A549 (cell line): ENCODE results near the gene LEKR1. TPM values are rescaled to one million over a fixed set of nuclear protein-coding genes. Genes with fewer than 3 reads are reported as not detected.

Experiments used
- ATAC-seq, 2 experiments: fragments of 200-7000 bp in 1 of 2; fragments of >200 bp in 1 of 2; cut with Nextera tagmentation in 1 of 2; cut with Tn5 transposase in 1 of 2; 3 replicates each; pipeline versions ENCODE4 v1.8.0 to v1.9.1; 2018 to 2020; ENCODE audit warnings: mild to moderate bottlenecking in 1 of 2, moderate library complexity in 1 of 2
- CTCF ChIA-PET: fragments of 300-600 bp; sonication (Branson Sonifier 250); formaldehyde crosslinking; extraction: SDS; loops from one replicate; lab custom pipeline; 2021; ENCODE audit warnings: antibody characterized with exemption, inconsistent platforms; lab: Yijun Ruan, JAX
- POLR2A ChIA-PET: fragments of 350-600 bp; formaldehyde crosslinking; extraction: SDS; loops from one replicate; lab custom pipeline; 2021; ENCODE audit warnings: antibody characterized with exemption, inconsistent platforms; lab: Yijun Ruan, JAX
- DNase-seq, 2 experiments: peaks; one replicate each; pipeline versions ENCODE4 v3.0.0 to v3.0.0-alpha.2; 2011 to 2016; ENCODE audit warnings: low read depth in 1 of 2, low spot score in 1 of 2
- FAIRE-seq: peaks from 2 replicates; lab custom pipeline; 2011; peaks lifted over from hg19 to GRCh38; lab: Jason Lieb, UNC
- H3K27ac ChIP-seq, 2 experiments: fragments of >200 bp; sonication (Bioruptor Twin); formaldehyde crosslinking; 3 replicates each; pipeline ENCODE4 v1.5.1; 2016 to 2017
- H3K4me1 ChIP-seq: fragments of >200 bp; sonication (Bioruptor Twin); formaldehyde crosslinking; 3 replicates; pipeline ENCODE4 v1.6.1; 2016
- H3K4me2 ChIP-seq: fragments of >200 bp; sonication (Bioruptor Twin); formaldehyde crosslinking; 3 replicates; pipeline ENCODE4 v1.6.1; 2016
- H3K4me3 ChIP-seq: fragments of >200 bp; sonication (Bioruptor Twin); formaldehyde crosslinking; 3 replicates; pipeline ENCODE4 v1.5.1; 2016
- H3K9me3 ChIP-seq: fragments of >200 bp; sonication (Bioruptor Twin); formaldehyde crosslinking; 3 replicates; pipeline ENCODE4 v1.6.1; 2016
- ATOH8 ChIP-seq: fragments of 250-450 bp; sonication (Bioruptor Pico); IDR thresholded peaks from 2 replicates; pipeline ENCODE4 v1.5.0; 2020; ENCODE audit warnings: low read depth, mild to moderate bottlenecking, moderate library complexity
- CBX2 ChIP-seq: fragments of 200-600 bp; sonication (generic); IDR thresholded peaks from 2 replicates; pipeline ENCODE4 v1.6.1; 2016; ENCODE audit warnings: low read depth, mild to moderate bottlenecking, borderline replicate concordance
- CBX8 ChIP-seq: fragments of 200-600 bp; sonication (generic); IDR thresholded peaks from 2 replicates; pipeline ENCODE4 v1.6.1; 2016
- CHD2 ChIP-seq: fragments of 150-350 bp; IDR thresholded peaks from 2 replicates; pipeline ENCODE4 v1.6.1; 2014; ENCODE audit warnings: low read length; ENCODE audit not compliant: partially characterized antibody
- CHD4 ChIP-seq: fragments of 200-600 bp; sonication (generic); IDR thresholded peaks from 2 replicates; pipeline ENCODE4 v1.6.1; 2016; ENCODE audit warnings: antibody characterized with exemption, mild to moderate bottlenecking, borderline replicate concordance
- EHF ChIP-seq: fragments of 250-450 bp; sonication (Bioruptor Pico); IDR thresholded peaks from 2 replicates; pipeline ENCODE4 v1.5.0; 2020; ENCODE audit warnings: mild to moderate bottlenecking
- EHMT2 ChIP-seq: fragments of 200-600 bp; sonication (generic); IDR thresholded peaks from 2 replicates; pipeline ENCODE4 v1.6.1; 2016; ENCODE audit warnings: antibody characterized with exemption, low read depth, mild to moderate bottlenecking, moderate library complexity
- ESRRA ChIP-seq: fragments of 150-350 bp; IDR thresholded peaks from 2 replicates; pipeline ENCODE4 v1.6.1; 2014; ENCODE audit warnings: mild to moderate bottlenecking, low read length, borderline replicate concordance
- FOXS1 ChIP-seq: fragments of 250-450 bp; sonication (Bioruptor Pico); IDR thresholded peaks from 2 replicates; pipeline ENCODE4 v1.5.0; 2020; ENCODE audit warnings: mild to moderate bottlenecking, moderate library complexity
- GATA3 ChIP-seq: IDR thresholded peaks from 2 replicates; pipeline ENCODE4 v1.6.1; 2012; ENCODE audit warnings: borderline replicate concordance
- HDAC2 ChIP-seq: fragments of 200-600 bp; sonication (generic); IDR thresholded peaks from 2 replicates; pipeline ENCODE4 v1.6.1; 2016
- HES2 ChIP-seq: fragments of >200 bp; sonication (Bioruptor Twin); formaldehyde crosslinking; IDR thresholded peaks from 2 replicates; pipeline ENCODE4 v1.6.1; 2016
- HMGXB4 ChIP-seq: fragments of 250-450 bp; sonication (Bioruptor Pico); IDR thresholded peaks from 2 replicates; pipeline ENCODE4 v1.5.0; 2021; ENCODE audit warnings: mild to moderate bottlenecking, moderate library complexity, borderline replicate concordance
- HOXA7 ChIP-seq: fragments of 250-450 bp; sonication (Bioruptor Pico); IDR thresholded peaks from 2 replicates; pipeline ENCODE4 v1.5.0; 2020; ENCODE audit warnings: mild to moderate bottlenecking, moderate library complexity
- KDM1A ChIP-seq: fragments of 200-600 bp; sonication (generic); IDR thresholded peaks from 2 replicates; pipeline ENCODE4 v1.6.1; 2016; ENCODE audit warnings: low read depth, mild to moderate bottlenecking
- KDM5A ChIP-seq: fragments of 200-600 bp; sonication (generic); IDR thresholded peaks from 2 replicates; pipeline ENCODE4 v1.6.1; 2016; ENCODE audit warnings: antibody characterized with exemption, mild to moderate bottlenecking
- MAFK ChIP-seq: fragments of 450-650 bp; IDR thresholded peaks from 2 replicates; pipeline ENCODE4 v1.6.1; 2014; ENCODE audit not compliant: partially characterized antibody
- NR3C1 ChIP-seq: fragments of >200 bp; sonication (Bioruptor Twin); formaldehyde crosslinking; IDR thresholded peaks from 3 replicates; pipeline ENCODE4 v1.6.1; 2017
- PBX3 ChIP-seq: IDR thresholded peaks from 2 replicates; pipeline ENCODE4 v1.6.1; 2012
- PHF8 ChIP-seq: fragments of 200-600 bp; sonication (generic); IDR thresholded peaks from 2 replicates; pipeline ENCODE4 v1.6.1; 2016; ENCODE audit warnings: low read depth, mild to moderate bottlenecking, antibody characterized with exemption, moderate library complexity, borderline replicate concordance
- POLR2A ChIP-seq: IDR thresholded peaks from 2 replicates; pipeline ENCODE4 v1.6.1; 2012; ENCODE audit warnings: mild to moderate bottlenecking, low read length
- RAD21 ChIP-seq, 2 experiments: fragments of >200 bp in 1 of 2; sonication (Bioruptor Twin) in 1 of 2; formaldehyde crosslinking in 1 of 2; IDR thresholded peaks in 1 of 2; conservative IDR thresholded peaks in 1 of 2; 2 replicates in 1 of 2; 3 replicates in 1 of 2; pipeline ENCODE4 v1.6.1; 2012 to 2018; ENCODE audit warnings: inconsistent platforms in 1 of 2
- RARB ChIP-seq: fragments of 250-450 bp; sonication (Bioruptor Pico); IDR thresholded peaks from 2 replicates; pipeline ENCODE4 v1.8.0; 2021; ENCODE audit warnings: mild to moderate bottlenecking, moderate library complexity
- RCOR1 ChIP-seq: fragments of 150-350 bp; IDR thresholded peaks from 2 replicates; pipeline ENCODE4 v1.6.1; 2014; ENCODE audit warnings: antibody characterized with exemption, low read length, low read depth
- RNF2 ChIP-seq: fragments of 200-600 bp; sonication (generic); IDR thresholded peaks from 2 replicates; pipeline ENCODE4 v1.6.1; 2016; ENCODE audit warnings: low read depth, mild to moderate bottlenecking, antibody characterized with exemption, moderate library complexity, borderline replicate concordance
- SREBF2 ChIP-seq: fragments of 450-650 bp; IDR thresholded peaks from 2 replicates; pipeline ENCODE4 v1.6.1; 2014; ENCODE audit warnings: mild to moderate bottlenecking, moderate library complexity
- ZC3H11A ChIP-seq: fragments of 450-650 bp; IDR thresholded peaks from 2 replicates; pipeline ENCODE4 v1.6.1; 2014; ENCODE audit warnings: antibody characterized with exemption, mild to moderate bottlenecking
- ZSCAN20 ChIP-seq: fragments of 250-450 bp; sonication (Bioruptor Pico); IDR thresholded peaks from 2 replicates; pipeline ENCODE4 v1.8.0; 2022; ENCODE audit warnings: mild to moderate bottlenecking, moderate library complexity
- WGBS: methylation state at CpG from one replicate; pipeline ENCODE4 v1.1.6; 2017; ENCODE audit errors: missing lambda C conversion rate; 5-methylcytosine and 5-hydroxymethylcytosine counted together
- polyA plus RNA-seq, 4 experiments: library from polyadenylated mRNA; depleted of rRNA in 3 of 4; stranded (reverse); fragments of >200 nt; fragmentation: RNase III in 1 of 4; extraction: RNeasy Plus Mini Kit Qiagen cat#74134 plus additional on column Dnase treatment in 1 of 4; gene quantifications; 2 replicates in 3 of 4; 3 replicates in 1 of 4; pipeline ENCODE4 v1.2.3, GENCODE V29; 2011 to 2017

LEKR1 gene
- polyA plus RNA-seq, 2 of the 4 experiments (the other 2 are of a cell fraction), result 1.3 to 1.4 TPM

- H3K27ac ChIP-seq, result no peak overlapping the region
- CTCF ChIA-PET, result interaction anchor here (1.0 kb wide), 1 partner anchor 21 kb away, joined by 3 read pairs; no protein-coding TSS in a partner anchor
- H3K4me1 ChIP-seq, result no peaks in the 10 kb centered on the region
- POLR2A ChIA-PET, result no interaction called here
- FAIRE-seq (no peak), DNase-seq (no peak), ATAC-seq (no peak)
- TF ChIP-seq HOXA7 (CRISPR knock-in tag), result no peak
- no peak for TF ChIP-seq KDM5A
- TF ChIP-seq RAD21 (conservative IDR thresholded peaks at IDR 0.05 in 1 of 2, IDR thresholded peaks at IDR 0.05 in 1 of 2), result no peak
- TF ChIP-seq EHMT2, result no peak
- no peak for TF ChIP-seq PBX3
- TF ChIP-seq EHF (CRISPR knock-in tag), result no peak
- no peak for TF ChIP-seq CHD2
- TF ChIP-seq SREBF2, result no peak
- TF ChIP-seq ZC3H11A, result no peak
- no peak for TF ChIP-seq ATOH8 (CRISPR knock-in tag)
- no peak for TF ChIP-seq FOXS1 (CRISPR knock-in tag)
- no peak for TF ChIP-seq PHF8
- TF ChIP-seq ZSCAN20 (CRISPR knock-in tag), result no peak
- TF ChIP-seq ESRRA, result no peak
- no peak for TF ChIP-seq KDM1A
- TF ChIP-seq RARB, result no peak
- no peak for TF ChIP-seq HDAC2
- no peak for TF ChIP-seq RCOR1
- no peak for TF ChIP-seq GATA3
- no peaks in the 10 kb centered on the region for H3K9me3 ChIP-seq
- H3K4me3 ChIP-seq, result no peak overlapping the region
- 76% methylated on average over 6 of the region's 6 CpGs for WGBS
- H3K4me2 ChIP-seq, result no peak overlapping the region
Measured at GRCh38 chr3:156918746-156919145, 92.6 kb downstream of the LEKR1 start.

- WGBS, result 78% methylated on average over 3 of the region's 3 CpGs
- no peak for ATAC-seq
- POLR2A ChIA-PET, result no interaction called here
- H3K4me1 ChIP-seq, result no peaks in the 10 kb centered on the region
- no peak overlapping the region for H3K4me2 ChIP-seq
- no peak overlapping the region for H3K27ac ChIP-seq
- no peaks in the 10 kb centered on the region for H3K9me3 ChIP-seq
- CTCF ChIA-PET, result no interaction called here
- TF ChIP-seq PBX3 (no peak), CBX8 (no peak), CHD4 (no peak), HOXA7 (CRISPR knock-in tag) (no peak), HES2 (no peak), HMGXB4 (CRISPR knock-in tag) (no peak), EHMT2 (no peak), FOXS1 (CRISPR knock-in tag) (no peak), POLR2A (no peak), CBX2 (no peak), NR3C1 (no peak), RNF2 (no peak), SREBF2 (no peak), ATOH8 (CRISPR knock-in tag) (no peak), KDM5A (no peak), MAFK (no peak), PHF8 (no peak)
- no peak overlapping the region for H3K4me3 ChIP-seq
- no peak for DNase-seq
- no peak for FAIRE-seq
Measured at GRCh38 chr3:156919818-156920217, 93.7 kb downstream of the LEKR1 start.
